KMS-11 (cell line): ENCODE data around the gene BGN.

Source experiments
- H2AFZ ChIP-seq: fragments of 200-600 bp; sonication (generic); 2 replicates; pipeline ENCODE4 v1.6.1; 2016; ENCODE audit warnings: antibody characterized with exemption, mixed run types, low read depth
- H3K27ac ChIP-seq: fragments of 200-600 bp; sonication (generic); 2 replicates; pipeline ENCODE4 v1.6.1; 2016; ENCODE audit warnings: mild to moderate bottlenecking, mixed run types
- H3K27me3 ChIP-seq: fragments of 200-600 bp; sonication (generic); 2 replicates; pipeline ENCODE4 v1.6.1; 2017; ENCODE audit warnings: mild to moderate bottlenecking, low read depth, mixed run types, moderate library complexity; ENCODE audit not compliant: insufficient read depth
- H3K36me3 ChIP-seq: fragments of 200-600 bp; sonication (generic); 2 replicates; pipeline ENCODE4 v1.6.1; 2017; ENCODE audit warnings: mild to moderate bottlenecking, mixed run types; ENCODE audit not compliant: insufficient read depth
- H3K4me1 ChIP-seq: fragments of 200-600 bp; sonication (generic); 2 replicates; pipeline ENCODE4 v1.6.1; 2016; ENCODE audit warnings: mild to moderate bottlenecking, low read depth, mixed run types; ENCODE audit not compliant: poor library complexity, severe bottlenecking
- H3K4me2 ChIP-seq: fragments of 200-600 bp; sonication (generic); 2 replicates; pipeline ENCODE4 v1.7.0; 2016; ENCODE audit warnings: mild to moderate bottlenecking, mixed run types
- H3K4me3 ChIP-seq: fragments of 200-600 bp; sonication (generic); IDR thresholded peaks from 2 replicates; pipeline ENCODE4 v1.6.1; 2017; ENCODE audit warnings: low read depth, low read length, mixed read lengths; ENCODE audit not compliant: insufficient read depth
- H3K79me2 ChIP-seq: fragments of 200-600 bp; sonication (generic); 2 replicates; pipeline ENCODE4 v1.6.1; 2016; ENCODE audit warnings: low read depth, mixed run types; ENCODE audit not compliant: insufficient read depth
- H3K9ac ChIP-seq: fragments of 200-600 bp; sonication (generic); 2 replicates; pipeline ENCODE4 v1.6.1; 2016; ENCODE audit warnings: mild to moderate bottlenecking, mixed run types
- H4K20me1 ChIP-seq: fragments of 200-600 bp; sonication (generic); 2 replicates; pipeline ENCODE4 v1.6.1; 2016; ENCODE audit warnings: mild to moderate bottlenecking, mixed run types; ENCODE audit not compliant: insufficient read depth
- TF ChIP-seq, protein P1 (sequence below): fragments of 200-600 bp; sonication (generic); conservative IDR thresholded peaks from 2 replicates; pipeline ENCODE4 v1.6.1; 2017; ENCODE audit warnings: low read depth, mild to moderate bottlenecking, antibody characterized with exemption, low read length, moderate library complexity, mixed read lengths

BGN gene

DNA sequence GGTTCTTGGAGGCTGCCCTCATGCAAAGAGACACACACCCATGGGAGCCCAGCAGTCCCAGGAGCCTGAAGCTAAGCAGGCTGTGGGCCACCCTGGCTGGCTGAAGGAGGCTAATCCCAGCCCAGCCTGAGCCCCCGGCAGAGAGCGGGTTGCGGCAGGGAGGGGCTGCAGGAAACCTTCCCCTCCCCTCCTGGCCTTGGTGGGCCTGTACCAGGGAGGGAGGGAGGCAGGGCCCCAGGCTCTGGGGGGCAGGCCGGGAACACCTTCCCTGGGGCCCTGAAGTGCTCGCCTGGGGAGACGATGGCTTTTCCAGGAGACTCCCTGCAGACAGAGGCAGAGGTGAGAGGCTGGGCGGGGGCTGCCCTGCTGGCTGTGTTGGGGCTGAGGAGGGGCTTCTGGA is 3.7 kb downstream of the BGN start:
- H3K79me2 ChIP-seq: no peaks in the 10 kb centered on the region
- no peak overlapping the region for H3K9ac ChIP-seq
- no peak overlapping the region for H3K27ac ChIP-seq
- no peak overlapping the region for H3K4me2 ChIP-seq
- no peak overlapping the region for H2AFZ ChIP-seq
- H3K4me3 ChIP-seq: no peak overlapping the region
- peaks cover 11% of the 10 kb centered on the region; the same call in 1 of the 2 replicates for H3K27me3 ChIP-seq
- no peaks in the 10 kb centered on the region for H3K4me1 ChIP-seq
- H3K36me3 ChIP-seq: no peaks in the 10 kb centered on the region
- no peaks in the 10 kb centered on the region for H4K20me1 ChIP-seq
- TF ChIP-seq, protein P1, sequence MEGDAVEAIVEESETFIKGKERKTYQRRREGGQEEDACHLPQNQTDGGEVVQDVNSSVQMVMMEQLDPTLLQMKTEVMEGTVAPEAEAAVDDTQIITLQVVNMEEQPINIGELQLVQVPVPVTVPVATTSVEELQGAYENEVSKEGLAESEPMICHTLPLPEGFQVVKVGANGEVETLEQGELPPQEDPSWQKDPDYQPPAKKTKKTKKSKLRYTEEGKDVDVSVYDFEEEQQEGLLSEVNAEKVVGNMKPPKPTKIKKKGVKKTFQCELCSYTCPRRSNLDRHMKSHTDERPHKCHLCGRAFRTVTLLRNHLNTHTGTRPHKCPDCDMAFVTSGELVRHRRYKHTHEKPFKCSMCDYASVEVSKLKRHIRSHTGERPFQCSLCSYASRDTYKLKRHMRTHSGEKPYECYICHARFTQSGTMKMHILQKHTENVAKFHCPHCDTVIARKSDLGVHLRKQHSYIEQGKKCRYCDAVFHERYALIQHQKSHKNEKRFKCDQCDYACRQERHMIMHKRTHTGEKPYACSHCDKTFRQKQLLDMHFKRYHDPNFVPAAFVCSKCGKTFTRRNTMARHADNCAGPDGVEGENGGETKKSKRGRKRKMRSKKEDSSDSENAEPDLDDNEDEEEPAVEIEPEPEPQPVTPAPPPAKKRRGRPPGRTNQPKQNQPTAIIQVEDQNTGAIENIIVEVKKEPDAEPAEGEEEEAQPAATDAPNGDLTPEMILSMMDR: no peak

DNA sequence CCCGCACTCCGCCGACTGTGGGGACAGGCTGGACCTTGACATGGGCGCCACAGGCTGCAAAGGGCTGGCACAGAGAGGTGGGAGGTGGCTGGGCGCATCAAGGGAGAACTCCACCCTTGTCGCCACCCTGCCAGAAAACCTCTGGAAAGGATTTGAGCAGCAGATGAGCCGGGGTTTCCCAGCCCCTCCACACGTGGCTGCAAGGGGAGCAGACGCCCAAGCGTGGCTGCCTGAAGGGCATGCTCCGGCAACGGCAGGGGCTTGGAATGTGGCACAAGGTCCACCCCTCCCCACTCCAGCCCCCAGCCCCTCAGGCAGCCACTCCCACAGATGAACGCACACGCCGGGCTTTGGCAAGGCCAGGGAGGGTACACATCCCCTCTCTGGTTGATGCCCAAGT is 4.6 kb downstream of the BGN start:
- no peak overlapping the region for H3K4me2 ChIP-seq

DNA sequence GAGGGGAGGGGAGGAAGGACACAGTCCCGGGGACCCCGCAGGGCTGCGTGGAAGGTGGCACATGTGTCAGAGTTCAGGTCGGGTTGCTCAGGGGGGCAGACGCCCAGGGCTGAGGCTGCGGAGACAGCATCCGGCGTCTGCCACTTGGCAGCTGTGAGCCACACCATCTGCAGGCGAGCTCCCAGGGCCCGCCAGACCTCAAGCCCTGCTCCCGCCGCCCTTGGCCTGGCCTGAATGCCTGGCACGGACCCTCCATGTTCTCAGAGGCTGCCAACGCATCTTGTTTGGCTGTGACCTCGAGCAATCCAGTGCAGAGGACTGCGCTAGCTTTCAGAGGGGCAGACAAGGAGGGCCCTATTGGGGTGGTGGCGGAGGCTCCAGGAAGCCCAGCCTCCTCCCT is 5.1 kb downstream of the BGN start:
- Histone ChIP-seq H3K4me2 (no peak overlapping the region), H3K36me3 (no peaks in the 10 kb centered on the region), H3K27me3 (peaks cover 18% of the 10 kb centered on the region; the same call in 1 of the 2 replicates), H3K4me1 (no peaks in the 10 kb centered on the region), H4K20me1 (no peaks in the 10 kb centered on the region), H2AFZ (no peak overlapping the region), H3K9ac (no peak overlapping the region), H3K27ac (no peak overlapping the region), H3K4me3 (no peak overlapping the region), H3K79me2 (no peaks in the 10 kb centered on the region)
- TF ChIP-seq, protein P1: no peak

More for the DNA sequence above, 4.6 kb downstream of the BGN start:
- Histone ChIP-seq H3K27me3 (peaks cover 15% of the 10 kb centered on the region; the same call in 1 of the 2 replicates), H3K79me2 (no peaks in the 10 kb centered on the region), H3K4me3 (no peak overlapping the region), H3K9ac (no peak overlapping the region), H3K36me3 (no peaks in the 10 kb centered on the region), H3K4me1 (no peaks in the 10 kb centered on the region), H3K27ac (no peak overlapping the region), H2AFZ (no peak overlapping the region), H4K20me1 (no peaks in the 10 kb centered on the region)
- TF ChIP-seq, protein P1: no peak

DNA sequence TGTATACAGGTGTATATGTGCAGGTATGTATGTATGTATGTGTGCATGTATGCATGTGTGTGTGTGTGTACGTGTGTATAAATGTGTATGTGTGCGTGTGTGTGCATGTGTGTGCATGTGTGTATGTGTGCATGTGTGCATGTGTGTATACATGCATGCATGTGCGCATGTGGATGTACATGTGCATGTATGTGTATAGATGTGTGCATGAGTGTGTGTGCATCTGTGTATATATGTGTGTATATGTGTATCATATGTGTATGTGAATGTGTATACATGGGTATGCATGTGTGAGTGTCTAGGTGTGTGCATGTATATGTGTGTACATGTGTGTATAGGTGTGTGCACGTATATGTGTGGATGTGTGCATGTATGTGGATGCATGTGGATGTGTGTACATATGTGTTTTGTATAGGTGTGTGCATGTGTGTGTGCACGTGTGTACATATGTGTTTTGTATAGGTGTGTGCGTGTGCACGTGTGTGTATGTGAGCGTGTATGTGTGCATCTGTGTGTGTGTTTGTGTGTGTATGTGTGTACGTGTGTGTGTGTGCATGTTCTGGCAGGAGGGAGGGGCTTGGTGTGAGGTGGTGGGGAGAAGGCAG is 6.0 kb downstream of the BGN start:
- Histone ChIP-seq H2AFZ (no peak overlapping the region), H3K27me3 (peaks cover 13% of the 10 kb centered on the region; the same call in 1 of the 2 replicates), H3K79me2 (no peaks in the 10 kb centered on the region), H3K36me3 (no peaks in the 10 kb centered on the region), H3K4me2 (no peak overlapping the region), H3K9ac (no peak overlapping the region), H4K20me1 (no peaks in the 10 kb centered on the region), H3K4me3 (no peak overlapping the region), H3K27ac (no peak overlapping the region), H3K4me1 (no peaks in the 10 kb centered on the region)
- TF ChIP-seq, protein P1: no peak
